Stimulated activated CD4-positive, alpha-beta T cell treated with anti-CD3 and anti-CD28 coated beads, TNF-alpha, amount 100 ng/mL, for 1 hour (primary cell): ENCODE data around the gene BRINP2.

ENCODE experiments used
- DNase-seq, 3 donors: peaks; one replicate each; pipeline ENCODE4 v3.0.0-alpha.2; 2020; ENCODE audit warnings: low read depth in 3 of 3, low spot score in 1 of 3

Gene BRINP2, protein sequence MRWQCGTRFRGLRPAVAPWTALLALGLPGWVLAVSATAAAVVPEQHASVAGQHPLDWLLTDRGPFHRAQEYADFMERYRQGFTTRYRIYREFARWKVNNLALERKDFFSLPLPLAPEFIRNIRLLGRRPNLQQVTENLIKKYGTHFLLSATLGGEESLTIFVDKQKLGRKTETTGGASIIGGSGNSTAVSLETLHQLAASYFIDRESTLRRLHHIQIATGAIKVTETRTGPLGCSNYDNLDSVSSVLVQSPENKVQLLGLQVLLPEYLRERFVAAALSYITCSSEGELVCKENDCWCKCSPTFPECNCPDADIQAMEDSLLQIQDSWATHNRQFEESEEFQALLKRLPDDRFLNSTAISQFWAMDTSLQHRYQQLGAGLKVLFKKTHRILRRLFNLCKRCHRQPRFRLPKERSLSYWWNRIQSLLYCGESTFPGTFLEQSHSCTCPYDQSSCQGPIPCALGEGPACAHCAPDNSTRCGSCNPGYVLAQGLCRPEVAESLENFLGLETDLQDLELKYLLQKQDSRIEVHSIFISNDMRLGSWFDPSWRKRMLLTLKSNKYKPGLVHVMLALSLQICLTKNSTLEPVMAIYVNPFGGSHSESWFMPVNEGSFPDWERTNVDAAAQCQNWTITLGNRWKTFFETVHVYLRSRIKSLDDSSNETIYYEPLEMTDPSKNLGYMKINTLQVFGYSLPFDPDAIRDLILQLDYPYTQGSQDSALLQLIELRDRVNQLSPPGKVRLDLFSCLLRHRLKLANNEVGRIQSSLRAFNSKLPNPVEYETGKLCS

DNA sequence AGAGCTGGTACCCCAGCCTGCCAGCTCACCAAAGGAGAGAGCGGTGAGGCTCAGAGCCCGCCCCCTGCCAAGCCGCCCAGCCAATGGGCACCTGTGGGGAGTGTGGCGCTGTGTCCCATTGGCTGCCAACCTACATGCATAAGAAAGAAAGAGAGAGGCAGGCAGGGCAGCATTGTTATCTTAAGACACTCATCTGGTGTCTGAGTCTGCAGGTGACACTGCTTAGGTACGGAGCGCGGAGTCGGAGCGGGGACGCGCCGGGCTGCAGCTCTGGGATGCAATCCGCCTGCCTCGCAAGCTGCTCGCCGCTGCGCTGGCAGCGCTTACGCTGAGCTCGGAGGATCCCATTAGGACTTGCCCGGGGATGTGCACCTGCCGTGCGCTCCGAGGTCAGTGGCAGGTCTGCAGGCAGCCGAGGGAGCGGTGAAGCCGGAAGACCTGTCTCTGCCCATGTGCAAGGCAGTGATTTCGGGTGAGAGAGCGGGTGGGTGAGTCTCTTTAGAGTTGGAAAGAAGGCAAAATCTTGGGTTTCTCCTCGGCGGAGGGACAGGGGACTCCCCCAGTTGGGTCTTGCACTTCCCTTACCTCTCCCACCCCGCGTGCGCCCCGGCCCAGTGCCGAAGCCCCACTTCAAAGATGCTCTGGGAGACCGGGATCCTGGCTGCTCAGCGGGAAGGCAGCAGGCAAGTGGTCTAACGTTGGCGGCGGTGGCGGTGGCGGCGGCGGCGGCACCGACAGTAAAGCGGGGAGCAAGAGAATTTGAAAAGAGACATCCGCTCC lies at the start of gene BRINP2:
Gene BRINP2, plus strand, starts transcription at position 203 of the 780 bp plus-strand sequence. CDS start 58,919 bp downstream, outside the sequence.
- no peak for DNase-seq

DNA sequence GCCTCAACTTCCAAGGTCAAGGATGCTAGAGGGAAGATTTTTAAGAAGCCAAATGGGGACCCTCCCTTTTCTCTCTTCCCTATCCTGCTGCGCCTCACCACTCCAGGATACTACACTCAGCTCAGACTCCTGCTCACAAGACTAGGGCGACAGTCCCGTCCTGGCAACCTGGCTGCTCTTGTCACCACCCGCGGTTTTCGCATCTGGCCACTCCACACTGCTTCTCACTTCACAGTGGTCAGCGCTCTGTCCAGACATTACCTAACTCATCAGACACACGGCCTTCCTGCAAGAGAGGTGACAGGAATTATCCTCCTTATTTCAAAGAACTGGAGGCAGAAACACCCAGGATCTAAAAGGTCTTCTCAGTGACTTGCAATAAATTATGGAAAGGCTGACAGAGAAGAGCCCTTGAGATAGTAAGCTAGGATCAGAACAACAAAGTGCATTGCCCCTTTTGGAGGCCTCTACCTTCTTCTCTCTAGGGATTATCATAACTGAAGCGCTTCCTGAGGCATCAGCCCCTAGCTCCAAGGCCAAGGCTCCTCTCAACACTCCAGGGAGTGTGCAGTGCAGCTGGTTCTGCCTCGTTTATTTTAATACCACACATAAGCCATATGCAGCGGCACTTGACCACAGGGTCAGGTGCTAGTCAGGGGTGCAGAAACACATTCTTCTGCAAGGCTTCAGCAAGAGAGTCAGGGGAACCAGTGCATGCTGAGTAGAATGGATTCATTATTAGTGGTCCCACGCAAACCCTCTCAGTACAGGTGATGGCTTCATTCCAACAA lies 48.1 kb upstream of the BRINP2 start:
- no peak for DNase-seq

DNA sequence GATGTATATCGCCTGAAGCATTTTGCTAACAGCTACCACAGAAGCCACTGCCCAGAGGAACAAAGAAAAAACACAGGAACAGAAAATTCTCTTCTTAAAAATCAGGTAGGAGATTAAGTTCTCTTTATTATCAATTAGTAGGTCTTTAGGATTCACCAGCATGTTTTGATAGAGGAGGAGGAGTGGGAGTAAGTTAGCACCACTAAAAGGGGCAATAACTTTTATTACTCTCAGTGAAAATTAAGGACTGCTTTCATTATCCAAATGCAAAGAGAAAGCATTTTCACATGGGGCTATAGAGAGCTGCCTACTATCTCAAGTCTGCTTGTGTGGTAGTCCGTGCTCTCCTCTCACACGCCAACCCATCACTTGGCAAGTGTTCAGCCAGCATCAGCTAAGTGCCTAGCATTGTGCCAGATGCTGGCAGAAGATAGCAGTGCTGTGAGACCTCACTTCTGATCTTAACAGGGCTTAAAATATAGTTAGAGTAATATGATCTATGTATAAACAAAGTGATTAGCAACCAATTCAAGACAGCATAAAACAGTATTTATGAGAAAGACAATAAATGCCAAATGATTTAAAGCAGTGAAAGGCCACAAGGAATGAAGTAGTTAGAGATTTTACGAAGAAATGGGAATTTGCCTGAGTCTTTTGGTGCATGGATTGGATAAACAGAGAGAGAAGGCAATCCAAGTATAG lies 46.0 kb upstream of the BRINP2 start:
- DNase-seq = no peak

DNA sequence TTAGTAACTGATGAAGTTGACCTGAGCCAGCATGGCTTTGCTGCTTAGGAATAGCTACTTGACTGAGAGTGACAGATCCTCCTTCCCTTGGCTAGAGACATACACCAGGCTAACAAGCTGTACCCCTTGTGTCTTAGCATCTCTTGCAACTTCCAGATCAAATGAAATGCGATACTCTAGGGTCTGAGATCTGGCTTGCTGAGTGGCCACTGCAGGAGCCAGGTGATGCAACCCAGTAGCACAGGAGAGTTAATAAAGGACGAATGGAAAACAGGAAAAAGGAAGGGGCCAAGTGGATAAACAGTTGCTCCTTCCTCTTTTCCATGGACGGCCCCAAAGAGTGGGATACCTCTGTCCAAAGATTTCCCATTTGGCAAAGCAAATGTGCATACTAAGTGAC lies 44.5 kb upstream of the BRINP2 start:
- no peak for DNase-seq

DNA sequence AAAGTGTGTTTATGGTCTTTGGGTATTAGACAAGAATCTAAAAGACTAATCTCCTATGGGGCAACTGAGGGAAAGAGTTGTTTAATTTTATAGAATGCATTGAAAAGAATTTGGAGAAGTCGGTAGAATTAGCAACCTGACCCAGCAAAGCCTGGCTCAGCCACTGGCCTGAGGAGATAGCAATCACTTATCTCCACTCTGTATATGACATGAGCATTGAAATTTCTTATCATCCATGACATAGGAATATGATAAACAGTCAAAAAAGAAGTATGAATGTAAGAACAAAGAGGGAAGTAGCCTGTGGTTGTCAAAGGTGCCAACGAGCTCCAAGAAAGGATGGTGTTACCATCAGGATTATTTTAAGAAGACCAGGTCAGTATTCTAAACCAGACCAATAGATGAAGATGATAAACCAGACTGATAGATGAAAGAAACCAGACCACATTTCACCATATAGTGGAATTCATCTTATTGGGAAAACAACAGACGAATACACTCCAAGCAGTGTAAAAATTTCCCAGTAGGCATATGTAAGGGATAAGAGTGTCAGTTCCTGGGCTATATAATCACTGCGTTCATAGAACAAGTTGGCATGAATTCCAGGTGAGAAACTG lies 42.0 kb upstream of the BRINP2 start:
- no peak for DNase-seq

DNA sequence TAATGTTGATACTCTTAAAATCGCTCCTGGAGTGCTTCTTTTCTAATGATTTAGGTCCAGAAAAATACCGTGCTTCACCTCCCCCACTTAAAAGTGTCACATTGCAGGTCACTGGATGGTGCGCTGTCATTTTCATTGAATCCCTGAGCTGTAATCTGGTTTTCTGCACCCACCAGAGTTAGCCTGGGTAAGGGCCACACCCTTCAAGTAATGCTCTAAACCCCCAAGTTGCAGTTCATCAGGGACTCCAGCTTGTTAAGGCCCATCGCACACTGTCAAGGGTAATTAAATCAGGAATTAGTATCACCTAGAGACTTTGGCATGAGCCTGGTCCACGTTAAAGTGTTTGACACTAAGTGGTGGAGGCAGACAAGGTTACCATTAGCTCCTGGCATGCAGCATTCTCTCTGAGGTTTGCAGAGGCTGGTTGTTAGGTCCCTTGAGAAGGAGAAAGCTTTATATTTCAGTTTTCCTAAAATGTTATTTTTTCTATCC lies 40.3 kb upstream of the BRINP2 start:
- no peak for DNase-seq

DNA sequence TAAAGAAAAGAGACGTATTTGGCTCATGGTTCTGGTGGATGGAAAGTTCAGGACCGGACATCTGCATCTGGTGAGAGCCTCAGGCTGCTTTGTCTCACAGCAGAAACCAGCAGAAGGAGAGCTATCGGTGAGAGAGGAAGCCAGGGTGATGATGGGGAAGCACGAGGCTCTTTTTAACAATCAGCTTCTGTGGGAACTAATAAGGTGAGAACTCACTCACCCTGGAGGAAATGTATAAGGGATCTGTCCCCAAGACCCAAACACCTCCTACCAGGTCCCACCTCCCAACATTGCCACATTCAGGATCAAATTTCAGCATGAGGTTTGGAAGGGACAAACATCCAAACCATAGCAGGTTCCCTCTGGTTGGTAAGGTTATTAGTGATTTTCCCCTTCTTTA lies 39.0 kb upstream of the BRINP2 start:
- no peak for DNase-seq

DNA sequence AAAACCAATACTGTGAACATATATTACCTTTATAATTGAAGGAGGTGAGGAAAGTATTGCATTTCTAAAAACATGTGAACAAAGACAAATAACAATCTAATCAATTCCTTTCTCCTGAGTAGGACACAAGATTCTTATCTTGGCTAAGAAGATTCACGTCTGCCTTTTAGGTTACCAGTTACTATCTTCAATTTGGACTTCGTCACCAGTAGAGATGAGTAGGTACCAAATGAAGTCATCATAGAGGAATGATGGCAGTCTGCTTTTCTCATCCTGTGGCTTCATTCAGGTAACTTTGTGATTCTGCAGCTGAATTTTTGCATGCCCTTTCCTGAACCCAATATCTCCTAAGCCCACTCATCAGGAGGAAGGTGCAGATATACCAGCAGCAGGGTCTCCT lies 38.6 kb upstream of the BRINP2 start:
- no peak for DNase-seq

DNA sequence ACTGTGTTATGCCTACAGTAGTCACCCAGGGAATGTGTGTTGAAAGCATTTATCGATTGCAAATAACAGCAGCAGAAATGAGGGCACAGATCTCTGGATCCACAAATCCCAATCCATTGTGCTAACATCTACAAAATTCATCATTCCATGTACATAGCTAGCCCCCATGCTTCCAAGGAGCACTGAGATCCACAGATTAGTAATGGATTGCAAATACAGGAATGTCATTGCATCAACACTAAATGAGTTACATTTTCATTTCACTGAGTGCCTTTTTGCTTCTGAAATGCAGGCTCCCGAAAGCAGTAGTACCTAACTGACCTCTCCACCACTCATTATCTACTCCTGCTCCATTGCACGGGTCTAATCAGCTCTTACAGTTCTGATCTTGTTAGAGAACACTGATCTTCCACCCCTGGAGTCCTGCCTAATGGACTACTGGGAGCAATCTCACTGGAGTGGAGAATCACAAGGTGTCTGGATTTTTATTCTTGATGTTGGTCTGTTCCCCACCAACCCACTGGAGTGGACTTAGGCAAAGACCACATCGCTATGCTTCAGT lies 36.7 kb upstream of the BRINP2 start:
- DNase-seq = no peak

DNA sequence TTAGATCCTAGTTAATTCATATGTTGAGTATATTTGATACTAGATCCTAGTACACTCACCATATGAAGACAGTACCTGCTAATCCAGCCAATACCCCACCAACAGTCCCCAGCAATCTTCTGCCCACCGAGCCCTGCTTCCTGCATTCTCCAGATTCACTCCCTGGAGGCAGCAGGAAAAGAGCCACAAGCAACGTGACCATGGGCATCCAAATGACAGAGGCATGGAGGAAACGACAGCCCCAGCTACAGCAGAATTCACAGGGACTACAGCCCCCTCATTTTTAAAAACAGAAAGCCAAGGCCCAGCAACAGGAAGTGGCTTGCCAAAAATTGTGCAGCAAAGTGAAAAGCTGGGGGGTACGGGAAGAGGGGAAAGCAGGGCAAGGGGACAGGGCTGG lies 35.5 kb upstream of the BRINP2 start:
- DNase-seq = no peak

DNA sequence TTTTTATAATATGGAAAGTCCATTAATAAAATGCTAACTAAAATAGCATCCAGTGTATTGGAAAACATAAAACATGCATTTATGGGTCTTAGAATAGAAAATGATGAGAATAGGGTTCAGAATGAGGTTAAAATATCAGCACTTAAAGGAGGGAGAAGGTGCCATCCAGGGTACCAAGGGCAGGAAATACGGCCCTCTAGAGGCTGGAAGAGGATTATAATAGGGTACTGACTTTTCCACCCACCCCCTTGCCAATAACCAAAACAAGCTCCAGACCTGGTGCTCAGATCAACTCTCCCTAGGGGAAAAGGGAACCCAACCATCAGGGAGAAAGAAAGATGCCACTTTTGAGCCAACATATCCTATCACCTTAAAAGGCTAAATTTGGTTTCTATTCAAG lies 32.9 kb upstream of the BRINP2 start:
- no peak for DNase-seq

DNA sequence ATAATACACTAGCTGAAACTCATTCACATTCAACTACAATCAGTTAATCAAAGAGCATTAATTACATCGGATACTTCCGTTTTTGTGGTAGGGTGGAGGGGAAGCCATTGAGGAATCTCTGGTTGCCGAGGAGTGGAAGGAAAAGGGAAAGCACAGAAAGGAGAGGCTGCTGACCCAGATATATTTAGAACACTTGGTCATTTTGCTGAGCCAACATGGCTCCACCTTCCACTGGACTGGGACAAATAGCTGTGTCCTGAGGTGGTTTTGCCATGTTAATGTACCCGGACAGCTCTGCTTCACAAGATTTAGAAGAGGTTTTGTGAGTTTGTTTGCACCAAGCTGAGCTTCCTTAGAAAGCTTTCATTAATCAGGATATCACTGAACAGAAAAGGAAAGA lies 32.4 kb upstream of the BRINP2 start:
- no peak for DNase-seq

DNA sequence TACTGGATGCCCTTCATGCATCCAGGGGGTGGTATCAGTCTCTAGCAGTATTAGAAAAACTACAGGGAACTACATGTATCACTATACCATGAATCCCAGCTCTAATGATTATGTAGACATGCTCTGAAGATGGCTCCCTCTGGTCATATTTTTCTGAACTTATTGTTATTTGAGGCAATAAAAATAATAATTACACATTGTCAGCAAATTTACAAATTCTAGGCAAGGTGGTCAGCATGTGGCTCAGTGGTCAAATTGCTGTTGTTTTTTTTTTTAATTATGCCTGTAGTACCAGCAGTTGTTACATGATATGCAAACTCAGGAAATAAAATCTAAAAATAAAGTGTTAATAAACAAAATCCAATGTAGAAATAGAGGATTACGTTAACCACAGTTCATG lies 28.7 kb upstream of the BRINP2 start:
- DNase-seq = no peak

DNA sequence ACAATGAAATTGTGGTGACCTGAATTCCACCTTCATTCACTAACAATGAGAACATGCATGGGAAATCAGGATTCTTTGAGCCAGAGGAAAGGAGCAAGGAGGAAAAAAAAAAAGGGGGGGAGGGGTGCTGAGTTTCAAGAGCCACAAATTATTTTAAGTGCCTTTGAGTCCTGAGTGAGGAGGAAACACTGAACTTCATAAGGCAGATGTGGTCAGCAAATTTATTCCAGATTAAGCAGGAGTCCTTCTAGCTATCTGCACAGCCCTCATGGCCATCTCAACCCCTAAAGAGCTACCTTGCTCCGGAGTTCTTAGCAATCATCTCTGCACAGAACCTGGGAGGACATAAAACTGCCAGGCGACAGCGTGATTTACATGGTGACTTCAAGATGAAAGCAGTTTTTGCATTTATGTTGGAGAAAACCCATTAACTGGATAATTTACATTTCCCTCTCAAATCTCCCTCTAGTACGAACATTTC lies 27.9 kb upstream of the BRINP2 start:
- no peak for DNase-seq

DNA sequence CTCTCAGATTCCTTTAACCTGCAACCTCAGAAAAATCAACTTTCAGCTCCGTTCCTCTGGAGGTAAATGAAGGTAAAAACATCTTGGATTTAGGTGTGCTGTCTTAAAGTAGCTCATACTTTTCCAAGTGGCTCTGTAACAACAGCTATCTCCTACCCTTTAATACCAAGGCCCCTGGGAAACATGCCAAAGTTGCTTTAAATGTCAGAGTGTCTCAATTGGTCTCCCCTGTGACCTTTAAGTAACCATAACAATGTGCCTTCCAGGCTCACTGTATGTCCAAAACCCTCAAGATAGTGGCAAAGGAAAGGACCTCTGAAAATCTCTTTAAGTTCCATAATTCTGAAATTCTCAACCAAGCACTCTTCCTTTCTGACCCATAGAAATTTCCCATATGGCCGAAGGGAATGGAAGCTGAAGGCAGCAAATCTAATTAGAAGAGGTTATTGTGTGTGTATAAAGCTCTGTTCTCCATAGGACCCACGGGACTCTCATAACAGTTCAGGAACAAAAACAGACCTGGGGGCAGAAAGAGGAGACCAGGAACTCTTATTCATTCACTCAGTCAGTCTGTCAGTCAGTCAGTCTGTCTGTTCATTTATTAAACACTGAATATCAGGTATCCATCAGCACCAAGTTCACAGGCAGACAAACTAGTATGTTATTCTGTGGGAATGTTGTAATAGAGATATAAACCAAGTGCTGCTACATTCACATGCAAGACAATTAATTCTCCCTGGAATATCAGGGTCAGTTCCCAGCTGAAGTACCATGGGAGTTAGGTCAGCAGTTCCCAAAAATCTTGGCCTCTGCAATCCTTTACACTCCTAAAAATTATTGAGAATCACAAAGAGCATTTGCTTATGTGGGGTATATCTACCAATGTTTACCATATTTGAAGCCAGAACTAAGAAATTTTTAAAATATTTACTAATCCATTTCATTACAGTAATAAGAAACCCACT lies 25.4 kb upstream of the BRINP2 start:
- no peak for DNase-seq

DNA sequence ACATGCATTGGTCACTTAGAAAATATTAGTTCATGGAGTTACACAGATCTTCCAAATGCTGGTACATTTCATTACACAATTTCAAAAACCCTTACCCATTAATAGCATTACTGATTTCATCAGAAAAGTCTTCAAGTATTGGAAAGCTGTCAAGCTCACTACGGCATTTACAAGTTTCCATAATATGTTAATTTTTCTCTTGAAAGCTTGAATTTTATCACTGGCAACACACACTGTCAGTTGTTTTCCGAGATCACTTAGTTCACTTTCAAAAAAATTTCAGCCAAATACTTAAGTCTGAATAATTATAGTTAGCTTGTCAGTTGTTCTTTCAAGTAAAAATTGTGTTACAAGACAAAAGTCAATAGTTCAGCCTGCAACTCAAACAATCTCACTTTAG lies 24.3 kb upstream of the BRINP2 start:
- no peak for DNase-seq

DNA sequence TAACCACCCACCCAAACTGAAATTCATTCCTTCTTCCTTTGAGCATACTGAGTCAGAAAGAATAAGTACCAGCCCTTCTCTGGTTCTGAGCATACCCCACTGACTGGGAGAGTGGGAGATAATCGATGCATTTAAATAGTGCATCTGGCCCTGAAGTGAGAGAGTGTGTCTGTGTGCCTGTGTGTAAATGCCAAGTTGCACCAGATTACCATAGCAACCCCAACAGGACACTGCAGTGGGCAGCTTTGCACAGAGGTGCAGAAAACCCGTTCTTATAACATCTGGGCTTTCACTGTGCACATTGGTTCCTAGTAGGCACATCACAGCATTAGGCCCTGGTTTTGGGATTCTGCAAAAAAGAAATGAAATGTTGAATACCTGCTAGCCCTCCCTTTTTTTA lies 8.5 kb upstream of the BRINP2 start:
- no peak for DNase-seq

DNA sequence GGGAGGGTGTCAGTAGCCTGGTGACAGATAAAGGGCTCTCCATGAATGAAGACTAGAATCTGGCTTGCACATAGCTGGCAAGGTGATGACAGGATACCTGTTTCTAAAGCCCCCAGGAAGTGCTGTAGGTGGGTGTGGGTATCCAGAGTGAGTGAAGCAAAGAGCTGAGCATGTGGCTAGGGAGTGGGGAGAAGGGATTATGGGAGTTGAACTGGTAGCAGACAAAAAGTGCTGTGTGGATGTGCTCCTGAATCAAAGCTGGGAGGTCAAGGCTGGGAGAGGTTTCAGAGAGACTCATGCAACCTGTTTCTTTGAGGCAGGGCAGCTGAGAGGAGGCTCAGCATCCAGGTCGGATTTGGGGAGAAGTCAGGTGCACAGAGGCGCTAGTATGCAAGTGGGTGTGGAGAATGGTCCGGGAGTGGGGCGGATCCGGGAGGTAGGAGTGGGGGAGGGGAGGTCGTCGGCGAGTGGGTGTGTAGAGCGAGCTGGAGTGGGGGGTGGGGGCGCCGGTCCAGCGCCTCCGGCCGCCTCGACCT lies 6.8 kb upstream of the BRINP2 start:
- DNase-seq = no peak
